CD4-positive, alpha-beta T cell treated with Interleukin-2 at 100 ng/mL for 4 hours (primary cell): ENCODE results near the gene HS3ST5.
"Not testable (repeated sequence)": the region's sequence is repeated elsewhere in the genome, so short reads cannot be mapped to it uniquely, and the experiment has no call there.

ENCODE experiments used
- DNase-seq: peaks from one replicate; pipeline ENCODE4 v3.0.0-alpha.2; 2020; ENCODE audit warnings: low spot score

The HS3ST5 gene

GRCh38 chr6:114334237-114334636, 8.6 kb downstream of the HS3ST5 start:
- DNase-seq: no peak

DNA sequence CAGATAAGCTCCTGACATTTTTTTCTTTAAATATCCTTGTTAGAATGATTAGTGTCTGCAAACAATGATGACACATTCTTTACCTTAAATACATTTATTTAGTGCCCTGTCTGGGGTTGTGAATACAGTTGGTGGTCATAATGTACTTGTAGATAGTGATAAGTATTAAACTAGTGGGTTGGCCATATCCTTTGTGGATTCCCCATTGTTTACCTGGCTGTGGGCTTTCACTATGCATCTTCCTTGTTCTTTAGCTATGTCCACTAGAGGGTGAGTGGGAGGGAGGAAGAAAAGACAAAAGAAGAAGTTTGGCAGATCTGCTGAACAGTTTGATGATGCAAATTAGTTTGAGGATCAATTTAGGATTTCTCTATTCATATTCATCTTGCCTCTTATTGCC, 15.7 kb downstream of the HS3ST5 start:
- no peak for DNase-seq

DNA sequence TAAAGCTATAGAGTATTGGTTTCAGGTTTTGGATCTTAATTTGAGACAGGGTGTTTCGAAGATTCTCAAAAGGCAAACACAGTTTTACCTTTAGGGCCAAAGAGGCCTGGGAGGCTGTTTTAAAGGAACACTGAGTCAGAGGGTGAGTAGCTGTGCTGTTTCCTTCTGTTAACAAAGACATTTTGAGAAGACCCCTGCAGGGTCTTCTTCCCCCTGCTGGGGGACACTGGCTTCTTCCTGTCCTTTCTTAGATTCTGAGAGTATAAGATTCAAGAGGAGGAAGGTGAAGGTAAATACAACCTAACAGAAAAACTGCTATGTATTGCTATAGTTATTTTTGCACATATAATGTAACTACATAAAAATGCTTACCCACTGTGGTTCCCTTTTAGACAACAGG, 19.0 kb downstream of the HS3ST5 start:
- no peak for DNase-seq

DNA sequence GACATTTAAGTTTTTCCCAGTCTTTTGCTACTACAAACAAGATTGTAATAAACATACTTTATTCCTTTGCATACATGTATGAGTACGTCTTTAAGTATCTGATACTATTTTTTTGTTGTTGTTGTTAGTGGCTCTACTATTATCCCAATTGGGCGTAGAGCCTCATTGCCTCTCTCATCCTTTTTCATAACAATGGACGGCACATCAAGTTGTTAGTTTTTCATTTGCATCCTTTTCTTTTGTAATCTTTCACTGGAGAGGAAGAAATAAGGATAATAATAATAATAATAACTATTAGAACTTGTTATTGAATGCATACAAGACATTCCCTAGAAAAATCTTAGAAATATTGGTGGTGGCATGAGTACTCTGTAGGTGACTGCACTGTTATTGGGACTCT, 23.1 kb downstream of the HS3ST5 start:
- no peak for DNase-seq

GRCh38 chr6:114315831-114316595, 26.8 kb downstream of the HS3ST5 start:
- DNase-seq: no peak

- DNase-seq: not testable (repeated sequence)
Measured at GRCh38 chr6:114313816-114314215, 29.0 kb downstream of the HS3ST5 start.

GRCh38 chr6:114312931-114313330, 29.9 kb downstream of the HS3ST5 start:
- DNase-seq: no peak

DNA sequence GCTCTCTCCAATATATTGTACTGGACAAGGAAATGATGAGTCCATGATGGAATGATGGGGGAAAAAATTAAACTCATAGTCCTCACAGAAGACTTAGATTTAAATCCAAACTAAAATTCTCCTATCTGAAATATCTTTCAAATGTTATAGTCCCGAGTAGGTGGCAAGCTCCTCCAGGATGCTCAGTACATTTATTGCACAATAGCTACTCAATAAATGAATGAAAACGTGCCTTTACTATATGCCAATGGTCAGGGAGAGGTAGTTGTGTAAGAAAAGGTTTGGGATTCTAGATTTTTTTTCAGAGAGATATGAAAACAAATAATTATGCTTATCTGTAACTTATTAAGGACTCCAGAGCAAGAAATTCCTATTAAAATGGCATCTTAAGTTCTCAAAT, 32.8 kb downstream of the HS3ST5 start:
- no peak for DNase-seq

DNA sequence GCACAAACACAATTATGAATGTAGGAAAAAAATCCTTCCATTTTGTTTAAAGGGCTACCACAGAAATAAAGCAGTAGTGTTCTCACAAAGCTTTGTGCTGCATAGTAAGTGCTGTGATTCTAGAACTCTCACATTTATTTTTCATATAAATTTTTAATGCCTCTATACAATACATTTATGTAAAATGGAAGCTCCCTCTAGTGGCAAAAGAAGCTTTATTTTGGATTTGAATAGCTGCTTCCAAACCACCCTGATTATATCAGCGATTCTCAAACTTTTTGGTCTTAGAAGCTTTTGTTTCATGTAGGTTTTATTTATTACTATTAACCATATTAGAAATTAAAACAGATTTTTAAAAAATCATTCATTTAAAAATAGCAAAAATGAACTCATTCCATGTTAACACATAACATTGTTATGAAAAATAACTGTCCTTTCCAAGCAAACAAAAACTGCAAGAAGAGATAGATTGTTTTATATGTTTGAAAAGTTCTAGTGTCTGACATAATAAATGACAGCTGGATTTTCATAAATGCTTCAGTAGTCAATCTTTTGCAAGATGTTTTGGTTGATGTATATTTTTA, 38.4 kb downstream of the HS3ST5 start:
- no peak for DNase-seq

DNA sequence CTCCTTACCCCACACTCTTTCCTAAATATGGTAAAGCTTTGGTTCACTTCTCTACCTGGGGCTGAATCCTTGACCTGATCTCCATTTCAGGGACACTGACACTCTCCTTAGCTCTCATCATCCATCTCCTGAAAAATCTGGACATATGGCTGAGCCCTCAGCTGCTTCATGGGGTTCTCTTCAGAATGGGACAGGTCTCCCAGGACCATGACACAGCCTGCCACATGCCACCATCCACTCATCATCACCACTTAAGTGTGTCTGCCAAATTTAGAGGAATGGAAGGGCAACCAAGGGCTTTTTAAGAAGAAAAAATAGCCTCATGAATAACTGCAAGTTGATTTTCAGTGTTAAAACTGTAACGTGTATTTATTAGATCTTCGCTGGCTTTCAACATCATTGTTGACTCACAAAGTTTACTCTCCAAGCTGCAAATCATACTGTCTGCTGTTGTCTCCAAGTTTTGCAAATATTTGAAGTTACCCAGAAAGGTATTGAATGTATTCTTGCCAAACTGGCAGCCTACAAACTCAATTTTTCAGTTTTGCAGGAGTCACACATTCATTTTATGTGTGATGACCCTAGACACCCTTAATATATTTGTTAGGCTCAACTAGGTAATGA, 41.1 kb downstream of the HS3ST5 start:
- no peak for DNase-seq

GRCh38 chr6:114297135-114297534, 45.7 kb downstream of the HS3ST5 start:
- DNase-seq: no peak

DNA sequence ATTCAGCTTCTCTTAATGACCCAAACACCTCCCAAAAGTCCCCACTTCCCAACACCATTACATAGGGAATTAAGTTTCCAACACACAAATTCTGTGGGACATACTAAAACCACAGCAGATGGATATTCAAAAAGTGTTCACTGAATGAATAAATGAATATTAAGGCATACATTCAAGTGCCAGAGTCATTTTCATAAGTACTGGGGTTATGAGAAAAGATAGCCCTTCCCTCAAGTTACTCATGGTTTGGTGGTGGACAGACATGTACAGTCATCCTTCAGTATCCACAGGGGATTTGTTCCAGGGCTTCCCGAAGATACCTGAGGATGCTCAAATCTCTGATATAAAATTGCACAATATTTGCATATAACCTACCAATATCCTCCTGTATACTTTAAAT, 50.4 kb downstream of the HS3ST5 start:
- no peak for DNase-seq

DNA sequence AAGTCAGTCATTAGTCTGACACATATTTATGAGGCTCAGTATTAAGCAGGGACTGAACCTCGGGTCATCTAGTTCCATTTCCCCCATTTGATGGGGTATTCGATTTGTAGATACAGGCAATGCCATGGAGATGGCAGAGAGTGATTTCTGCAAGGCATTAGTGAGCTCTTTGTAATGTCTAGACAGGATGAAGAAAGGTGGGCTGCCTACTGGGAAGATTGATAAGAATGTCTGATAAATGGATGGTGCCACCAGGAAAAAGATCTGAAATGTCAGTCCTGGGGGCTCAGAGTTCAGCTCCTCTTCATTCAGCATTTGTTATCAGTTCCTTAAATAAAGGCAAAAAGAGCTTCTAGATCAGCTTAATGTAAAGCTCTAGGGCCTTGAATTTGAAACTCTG, 51.4 kb downstream of the HS3ST5 start:
- DNase-seq: no peak

DNA sequence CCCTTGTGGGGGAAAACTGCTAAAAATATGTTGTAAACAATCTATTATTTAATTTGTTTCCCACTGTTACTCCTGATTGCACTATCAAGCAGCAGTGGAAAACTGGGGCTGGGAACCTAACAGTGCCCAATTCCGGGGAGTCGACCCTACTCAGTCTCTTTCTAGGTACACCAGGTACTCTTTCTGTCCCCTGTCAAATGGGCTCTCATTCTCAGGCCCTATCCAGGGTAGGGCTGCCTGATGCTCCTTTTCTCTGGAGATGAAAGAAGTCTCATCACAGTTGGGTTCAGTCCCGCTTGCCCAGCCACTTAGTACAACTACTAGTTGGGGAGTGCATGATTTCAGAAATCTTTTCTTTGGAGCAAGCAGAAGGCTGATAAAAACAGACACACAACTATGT, 52.0 kb downstream of the HS3ST5 start:
- no peak for DNase-seq

- no peak for DNase-seq
Measured at GRCh38 chr6:114288701-114289495, 53.9 kb downstream of the HS3ST5 start.

DNA sequence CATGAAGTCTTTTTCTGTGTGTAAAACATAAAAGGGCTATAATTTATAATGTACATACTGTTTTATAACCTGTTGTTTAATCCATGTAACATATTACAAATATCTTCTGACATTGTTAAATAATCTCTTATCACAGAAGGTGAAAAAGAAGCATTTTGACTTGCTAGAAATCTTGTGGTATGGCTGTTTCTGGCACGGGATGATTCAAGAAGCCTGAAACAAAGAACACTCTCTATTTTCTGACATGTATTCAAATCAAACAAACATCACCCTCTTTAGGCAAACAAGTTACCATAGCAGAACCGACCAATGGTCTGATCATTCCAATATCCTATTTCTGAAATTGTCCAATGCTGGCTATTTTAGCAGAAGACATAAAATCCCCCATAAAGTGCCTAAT, 55.4 kb downstream of the HS3ST5 start:
- no peak for DNase-seq

DNA sequence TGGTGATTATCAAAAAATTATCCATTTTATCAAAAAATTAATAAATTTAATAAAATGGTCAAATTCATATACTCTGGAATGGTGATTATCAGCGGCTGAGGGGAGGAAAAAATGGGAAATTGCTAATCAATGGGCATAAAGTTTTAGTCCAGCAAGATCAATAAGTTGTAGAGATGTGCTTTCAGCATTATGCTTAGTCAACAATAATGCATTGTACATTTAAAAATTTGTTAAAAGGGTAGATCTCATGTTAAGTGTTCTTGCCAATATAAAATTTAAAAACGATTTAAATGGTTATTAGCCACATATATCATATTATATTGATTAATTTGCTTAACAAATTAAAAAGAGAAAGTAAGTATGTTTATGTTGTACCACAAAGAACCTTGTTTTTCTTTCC, 56.6 kb downstream of the HS3ST5 start:
- no peak for DNase-seq

DNA sequence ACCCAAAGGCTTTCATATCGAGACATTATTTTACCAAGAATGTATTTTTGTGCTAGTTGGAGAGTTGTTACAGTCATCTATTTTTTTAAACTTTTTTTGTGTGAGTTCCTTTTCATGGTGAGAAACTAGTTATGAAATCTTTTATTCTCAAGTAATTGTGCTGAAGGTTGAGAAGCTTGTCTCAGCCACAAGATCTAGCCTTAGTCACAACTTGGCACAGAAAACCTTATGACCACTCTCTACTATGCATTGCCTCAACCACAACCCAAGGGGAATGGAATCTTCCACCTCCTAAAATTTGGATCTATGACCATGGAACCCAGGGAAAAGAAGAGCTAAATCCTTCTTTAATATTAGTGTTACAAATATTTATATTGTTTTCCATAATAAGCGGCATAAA, 58.5 kb downstream of the HS3ST5 start:
- DNase-seq: no peak

- no peak for DNase-seq
Measured at GRCh38 chr6:114282292-114282691, 60.5 kb downstream of the HS3ST5 start.

DNA sequence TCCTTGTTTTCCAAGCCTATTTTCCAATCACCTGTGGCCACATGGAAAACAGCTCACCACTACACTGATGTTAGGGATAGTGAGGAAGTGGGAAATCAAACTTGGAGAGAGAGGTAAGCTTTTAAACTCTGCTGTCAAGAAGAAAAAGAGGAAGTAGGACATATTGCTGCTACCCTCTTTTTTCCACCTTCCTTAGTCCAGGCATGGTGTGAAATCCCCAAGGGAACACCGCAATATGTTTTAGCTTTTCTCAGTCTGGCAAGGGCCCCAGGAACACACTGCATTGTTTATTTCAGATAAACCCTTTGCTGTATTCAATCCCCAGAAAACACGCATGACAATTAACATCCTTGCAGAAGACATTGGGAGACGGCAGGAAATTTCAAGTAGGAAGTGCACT, 61.3 kb downstream of the HS3ST5 start:
- no peak for DNase-seq

GRCh38 chr6:114280239-114280982, 62.4 kb downstream of the HS3ST5 start:
- DNase-seq: no peak

GRCh38 chr6:114277220-114277619, 65.6 kb downstream of the HS3ST5 start:
- DNase-seq: no peak
